GM12892 (cell line): Measurements from ENCODE around the gene C6orf132.
"Not testable (repeated sequence)": the region's sequence is repeated elsewhere in the genome, so short reads cannot be mapped to it uniquely, and the experiment has no call there.

ENCODE experiments used
- DNase-seq: peaks from one replicate; pipeline ENCODE4 v3.0.0; 2011; ENCODE audit not compliant: insufficient read length
- FAIRE-seq: peaks from 2 replicates; lab custom pipeline; 2011; peaks lifted over from hg19 to GRCh38; lab: Jason Lieb, UNC
- POLR2A ChIP-seq: IDR thresholded peaks from 2 replicates; pipeline ENCODE4 v1.6.1; 2011; ENCODE audit warnings: low read depth, low read length, control low read depth
- POLR2AphosphoS5 ChIP-seq: IDR thresholded peaks from 2 replicates; pipeline ENCODE4 v1.6.1; 2011; ENCODE audit warnings: low read depth, low read length, control low read depth
- TAF1 ChIP-seq: IDR thresholded peaks from 2 replicates; pipeline ENCODE4 v1.6.1; 2011; ENCODE audit warnings: low read depth, mild to moderate bottlenecking, control low read depth, low read length, borderline replicate concordance

Gene C6orf132

GRCh38 chr6:42154461-42155209 lies 12.2 kb upstream of the C6orf132 start:
- DNase-seq = no peak
- TF ChIP-seq TAF1 (no peak), POLR2AphosphoS5 (no peak), POLR2A (no peak)
- no peak for FAIRE-seq

- FAIRE-seq (no peak), DNase-seq (no peak)
- TF ChIP-seq POLR2A (no peak), POLR2AphosphoS5 (no peak), TAF1 (no peak)
Measured at GRCh38 chr6:42153921-42154320, 11.5 kb upstream of the C6orf132 start.

- not testable (repeated sequence) for DNase-seq, FAIRE-seq
Measured at GRCh38 chr6:42152528-42153213, 10.3 kb upstream of the C6orf132 start.

- FAIRE-seq = no peak
- no peak for TF ChIP-seq TAF1
- TF ChIP-seq POLR2A = no peak
- no peak for TF ChIP-seq POLR2AphosphoS5
- no peak for DNase-seq
Measured at GRCh38 chr6:42152024-42152423, 9.6 kb upstream of the C6orf132 start.

- FAIRE-seq (no peak), DNase-seq (no peak)
- TF ChIP-seq TAF1 (no peak), POLR2A (no peak), POLR2AphosphoS5 (no peak)
Measured at GRCh38 chr6:42150254-42150653, 7.8 kb upstream of the C6orf132 start.

- FAIRE-seq (no peak), DNase-seq (no peak)
- no peak for TF ChIP-seq POLR2AphosphoS5
- no peak for TF ChIP-seq TAF1
- no peak for TF ChIP-seq POLR2A
Measured at GRCh38 chr6:42148058-42148457, 5.6 kb upstream of the C6orf132 start.

GRCh38 chr6:42147138-42147562 lies 4.7 kb upstream of the C6orf132 start:
- FAIRE-seq = no peak
- DNase-seq = no peak
- TF ChIP-seq POLR2AphosphoS5 (no peak), TAF1 (no peak), POLR2A (no peak)

GRCh38 chr6:42141603-42142117 lies 760 bp downstream of the C6orf132 start:
- no peak for FAIRE-seq
- TF ChIP-seq POLR2AphosphoS5 = no peak
- TF ChIP-seq POLR2A = no peak
- TF ChIP-seq TAF1 = no peak
- DNase-seq = no peak

- FAIRE-seq (no peak), DNase-seq (no peak)
- TF ChIP-seq POLR2A (no peak), TAF1 (no peak), POLR2AphosphoS5 (no peak)
Measured at GRCh38 chr6:42140756-42141602, 1.4 kb downstream of the C6orf132 start.

GRCh38 chr6:42140032-42140431 lies 2.4 kb downstream of the C6orf132 start:
- FAIRE-seq (no peak), DNase-seq (no peak)
- TF ChIP-seq TAF1 = no peak
- TF ChIP-seq POLR2A = no peak
- TF ChIP-seq POLR2AphosphoS5 = no peak

GRCh38 chr6:42138630-42139619 lies 3.5 kb downstream of the C6orf132 start:
- DNase-seq (no peak), FAIRE-seq (no peak)
- TF ChIP-seq POLR2A (no peak), POLR2AphosphoS5 (no peak), TAF1 (no peak)
